ENCODE results near the gene RBBP8NL. TPM values are rescaled to one million over a fixed set of nuclear protein-coding genes. Genes with fewer than 3 reads are reported as not detected.

RBBP8NL gene
- total RNA-seq, 1 experiment from 2014 or later = 1.5 TPM

- Mint-ChIP-seq H3K4me1 (peaks cover 28% of the 10 kb centered on the region), H3K27ac (no peak overlapping the region; the same call in 1 of the 2 replicates), H3K9me3 (peaks cover 7% of the 10 kb centered on the region), H3K36me3 (peaks cover 10% of the 10 kb centered on the region), H3K4me3 (no peak overlapping the region), H3K27me3 (ENCODE audit: low read depth) (no peaks in the 10 kb centered on the region)
- DNase-seq (ENCODE audit: low spot score) (no peak), ATAC-seq (no peak)
- CTCF ChIA-PET = interaction anchor here (2.2 to 7.4 kb wide), 3 partner anchors 15 to 29 kb away, joined by 10 to 89 read pairs (median 11); partner anchors contain the start of gene LAMA5
- POLR2A ChIA-PET = interaction anchor here (1.3 to 2.0 kb wide), 2 partner anchors 9 to 15 kb away, joined by 3 to 7 read pairs; no protein-coding TSS in a partner anchor
- no peak for TF ChIP-seq E2F4 (CRISPR knock-in tag; IDR thresholded peaks at IDR 0.05; ENCODE audit: borderline replicate concordance, low read depth)
- TF ChIP-seq CREM (CRISPR knock-in tag; IDR thresholded peaks at IDR 0.05) = no peak
- no peak for TF ChIP-seq ZNF512 (CRISPR knock-in tag; IDR thresholded peaks at IDR 0.05; ENCODE audit: borderline replicate concordance)
- TF ChIP-seq ZNF219 (CRISPR knock-in tag; IDR thresholded peaks at IDR 0.05; ENCODE audit: borderline replicate concordance) = no peak
- no peak for TF ChIP-seq USF2 (CRISPR knock-in tag; IDR thresholded peaks at IDR 0.05)
- no peak for TF ChIP-seq IRF1 (CRISPR knock-in tag; IDR thresholded peaks at IDR 0.05)
- no peak for TF ChIP-seq SMAD3 (CRISPR knock-in tag; IDR thresholded peaks at IDR 0.05; ENCODE audit: borderline replicate concordance)
- TF ChIP-seq AFF4 (CRISPR knock-in tag; IDR thresholded peaks at IDR 0.05; ENCODE audit: borderline replicate concordance) = no peak
- TF ChIP-seq OVOL2 (CRISPR knock-in tag; IDR thresholded peaks at IDR 0.05; ENCODE audit: borderline replicate concordance) = no peak
- TF ChIP-seq SP1 (CRISPR knock-in tag; conservative IDR thresholded peaks at IDR 0.05) = no peak
- no peak for TF ChIP-seq MYBL2 (CRISPR knock-in tag; IDR thresholded peaks at IDR 0.05)
- TF ChIP-seq ARID4B (CRISPR knock-in tag; IDR thresholded peaks at IDR 0.05; ENCODE audit: borderline replicate concordance) = no peak
- TF ChIP-seq TP53 (CRISPR knock-in tag; IDR thresholded peaks at IDR 0.05) = no peak
These were observed 46.0 kb downstream of the RBBP8NL start for GRCh38 chr20:62381202-62381797.

All from WTC11 (cell line).